ENCODE data around the gene WFDC10B. TPM values are rescaled to one million over a fixed set of nuclear protein-coding genes. Genes with fewer than 3 reads are reported as not detected.

Gene WFDC10B
- total and polyA plus RNA-seq, 11 donors: not detected

DNA sequence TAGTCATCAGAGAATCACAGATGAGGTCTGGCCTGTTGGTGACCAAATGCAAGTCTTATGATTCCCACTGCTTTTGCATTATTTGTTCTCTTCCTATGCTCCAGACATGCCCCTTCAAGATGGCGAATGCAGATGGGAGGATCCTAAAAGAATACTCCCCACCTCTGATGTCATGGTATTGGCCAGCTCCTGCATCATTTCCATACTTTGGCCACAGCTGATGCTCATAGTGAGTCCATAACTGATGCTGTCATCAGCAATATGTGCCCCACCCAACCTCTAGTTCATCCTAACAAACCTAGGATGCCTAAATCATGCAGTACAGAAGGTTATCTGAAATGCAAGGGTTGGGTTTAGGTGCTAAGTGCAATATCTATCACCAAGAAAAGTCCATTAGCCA lies 68.3 kb downstream of the WFDC10B start:
- ATAC-seq (no peak), DNase-seq (no peak)
- Histone ChIP-seq H3K4me3 (no peak overlapping the region), H3K4me1 (no peaks in the 10 kb centered on the region), H3K27me3 (peaks cover 0 to 5% (median 0%) of the 10 kb centered on the region in 9 donors), H3K27ac (no peak overlapping the region), H3K36me3 (no peaks in the 10 kb centered on the region), H3K9me3 (peaks cover 0 to 9% (median 0%) of the 10 kb centered on the region in 12 donors)
- TF ChIP-seq, protein P1, sequence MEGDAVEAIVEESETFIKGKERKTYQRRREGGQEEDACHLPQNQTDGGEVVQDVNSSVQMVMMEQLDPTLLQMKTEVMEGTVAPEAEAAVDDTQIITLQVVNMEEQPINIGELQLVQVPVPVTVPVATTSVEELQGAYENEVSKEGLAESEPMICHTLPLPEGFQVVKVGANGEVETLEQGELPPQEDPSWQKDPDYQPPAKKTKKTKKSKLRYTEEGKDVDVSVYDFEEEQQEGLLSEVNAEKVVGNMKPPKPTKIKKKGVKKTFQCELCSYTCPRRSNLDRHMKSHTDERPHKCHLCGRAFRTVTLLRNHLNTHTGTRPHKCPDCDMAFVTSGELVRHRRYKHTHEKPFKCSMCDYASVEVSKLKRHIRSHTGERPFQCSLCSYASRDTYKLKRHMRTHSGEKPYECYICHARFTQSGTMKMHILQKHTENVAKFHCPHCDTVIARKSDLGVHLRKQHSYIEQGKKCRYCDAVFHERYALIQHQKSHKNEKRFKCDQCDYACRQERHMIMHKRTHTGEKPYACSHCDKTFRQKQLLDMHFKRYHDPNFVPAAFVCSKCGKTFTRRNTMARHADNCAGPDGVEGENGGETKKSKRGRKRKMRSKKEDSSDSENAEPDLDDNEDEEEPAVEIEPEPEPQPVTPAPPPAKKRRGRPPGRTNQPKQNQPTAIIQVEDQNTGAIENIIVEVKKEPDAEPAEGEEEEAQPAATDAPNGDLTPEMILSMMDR (IDR thresholded peaks at IDR 0.05): no peak
- no peak for TF ChIP-seq POLR2A (IDR thresholded peaks at IDR 0.05)
- intact Hi-C loops (cut with DNase I): no loop called here
- WGBS, 4 donors: 50 to 90% (median 74%) methylated on average over 1 of the region's 1 CpG

Small RNA genes within 50 kb of the gene (microRNA-seq; reads per million reads assigned to microRNA genes)
- 0 to 1.8 (median 0.77) reads per million in 4 donors for gene MIR3617

Other genes starting within 250 kb of the WFDC10B start
- 1 to 10 TPM in 1 of 9 donors, under 1 TPM in 1, not detected in 7; 0.77 to 4.7 TPM for gene WFDC2, start 235.3 kb downstream of the WFDC10B start, total RNA-seq
- under 1 TPM in 1 of 2 donors, not detected in 1; 0.51 TPM for gene WFDC2, start 235.3 kb downstream of the WFDC10B start, polyA plus RNA-seq
- not detected for gene SPINT3, start 189.4 kb downstream of the WFDC10B start, total RNA-seq
- gene SPINT3, start 189.4 kb downstream of the WFDC10B start, polyA plus RNA-seq: not detected
- gene WFDC6, start 165.5 kb downstream of the WFDC10B start, total RNA-seq: not detected
- gene WFDC6, start 165.5 kb downstream of the WFDC10B start, polyA plus RNA-seq: not detected
- under 1 TPM in 1 of 9 donors, not detected in 8; 0.20 TPM for gene EPPIN, start 157.6 kb downstream of the WFDC10B start, total RNA-seq
- not detected for gene EPPIN, start 157.6 kb downstream of the WFDC10B start, polyA plus RNA-seq
- not detected for gene WFDC8, start 125.7 kb downstream of the WFDC10B start, total RNA-seq
- not detected for gene WFDC8, start 125.7 kb downstream of the WFDC10B start, polyA plus RNA-seq
- gene WFDC10A, start 75.3 kb downstream of the WFDC10B start, total RNA-seq: not detected
- gene WFDC10A, start 75.3 kb downstream of the WFDC10B start, polyA plus RNA-seq: not detected
- not detected for gene WFDC9, start 73.7 kb downstream of the WFDC10B start, total RNA-seq
- gene WFDC9, start 73.7 kb downstream of the WFDC10B start, polyA plus RNA-seq: not detected
- gene WFDC11, start 34.8 kb downstream of the WFDC10B start, total RNA-seq: not detected
- not detected for gene WFDC11, start 34.8 kb downstream of the WFDC10B start, polyA plus RNA-seq
- gene WFDC13, start 3.0 kb downstream of the WFDC10B start, total RNA-seq: not detected
- gene WFDC13, start 3.0 kb downstream of the WFDC10B start, polyA plus RNA-seq: not detected
- gene SPINT4, start 17.3 kb upstream of the WFDC10B start, total RNA-seq: not detected
- gene SPINT4, start 17.3 kb upstream of the WFDC10B start, polyA plus RNA-seq: not detected
- gene WFDC3, start 86.9 kb upstream of the WFDC10B start, total RNA-seq: 1 to 10 TPM in 4 of 9 donors, under 1 TPM in 1, not detected in 4; 0.86 to 2.4 (median 1.4) TPM
- gene WFDC3, start 86.9 kb upstream of the WFDC10B start, polyA plus RNA-seq: under 1 TPM in 1 of 2 donors, not detected in 1; 0.72 TPM
- 10 to 100 TPM; 10.1 to 24.9 (median 21.3) TPM for gene DNTTIP1, start 86.9 kb upstream of the WFDC10B start, total RNA-seq
- 10 to 100 TPM; 25.0 to 31.5 TPM for gene DNTTIP1, start 86.9 kb upstream of the WFDC10B start, polyA plus RNA-seq
- 10 to 100 TPM in 1 of 9 donors, 1 to 10 TPM in 3, under 1 TPM in 1, not detected in 4; 0.32 to 16.9 (median 1.7) TPM for gene UBE2C, start 107.6 kb upstream of the WFDC10B start, total RNA-seq
- under 1 TPM in 1 of 2 donors, not detected in 1; 0.79 TPM for gene UBE2C, start 107.6 kb upstream of the WFDC10B start, polyA plus RNA-seq
- gene TNNC2, start 122.3 kb upstream of the WFDC10B start, total RNA-seq: not detected
- under 1 TPM; 0.14 to 0.30 TPM for gene TNNC2, start 122.3 kb upstream of the WFDC10B start, polyA plus RNA-seq
- 10 to 100 TPM; 14.1 to 45.6 (median 21.4) TPM for gene SNX21, start 128.8 kb upstream of the WFDC10B start, total RNA-seq
- gene SNX21, start 128.8 kb upstream of the WFDC10B start, polyA plus RNA-seq: 10 to 100 TPM; 13.7 to 18.6 TPM
- gene ACOT8, start 152.4 kb upstream of the WFDC10B start, total RNA-seq: 10 to 100 TPM; 22.5 to 57.8 (median 31.4) TPM
- gene ACOT8, start 152.4 kb upstream of the WFDC10B start, polyA plus RNA-seq: 10 to 100 TPM; 34.2 to 44.6 TPM
- gene ZSWIM3, start 152.6 kb upstream of the WFDC10B start, total RNA-seq: 1 to 10 TPM; 1.9 to 3.1 (median 2.4) TPM
- 1 to 10 TPM; 1.3 to 1.6 TPM for gene ZSWIM3, start 152.6 kb upstream of the WFDC10B start, polyA plus RNA-seq
- gene ZSWIM1, start 176.2 kb upstream of the WFDC10B start, total RNA-seq: 10 to 100 TPM in 6 of 9 donors, 1 to 10 TPM in 3; 8.2 to 16.3 (median 10.6) TPM
- 1 to 10 TPM; 3.9 to 7.2 TPM for gene ZSWIM1, start 176.2 kb upstream of the WFDC10B start, polyA plus RNA-seq
- 1 to 10 TPM in 7 of 9 donors, not detected in 2; 1.1 to 4.0 (median 1.8) TPM for gene SPATA25, start 182.6 kb upstream of the WFDC10B start, total RNA-seq
- gene SPATA25, start 182.6 kb upstream of the WFDC10B start, polyA plus RNA-seq: 1 to 10 TPM in 1 of 2 donors, under 1 TPM in 1; 0.58 to 2.7 TPM
- 10 to 100 TPM in 5 of 9 donors, 1 to 10 TPM in 4; 3.5 to 14.8 (median 10.8) TPM for gene NEURL2, start 186.2 kb upstream of the WFDC10B start, total RNA-seq
- gene NEURL2, start 186.2 kb upstream of the WFDC10B start, polyA plus RNA-seq: 1 to 10 TPM; 3.0 to 8.4 TPM
- gene CTSA, start 186.3 kb upstream of the WFDC10B start, total RNA-seq: 100 to 1,000 TPM in 7 of 9 donors, 10 to 100 TPM in 2; 62.5 to 214 (median 129) TPM
- 10 to 100 TPM; 77.7 to 92.5 TPM for gene CTSA, start 186.3 kb upstream of the WFDC10B start, polyA plus RNA-seq
- 100 to 1,000 TPM in 3 of 9 donors, 10 to 100 TPM in 6; 19.8 to 367 (median 81.1) TPM for gene PLTP, start 207.1 kb upstream of the WFDC10B start, total RNA-seq
- 10 to 100 TPM; 21.5 to 33.2 TPM for gene PLTP, start 207.1 kb upstream of the WFDC10B start, polyA plus RNA-seq
- 10 to 100 TPM; 22.2 to 40.2 (median 28.2) TPM for gene PCIF1, start 229.7 kb upstream of the WFDC10B start, total RNA-seq
- 10 to 100 TPM; 17.5 to 31.1 TPM for gene PCIF1, start 229.7 kb upstream of the WFDC10B start, polyA plus RNA-seq

Measured in heart left ventricle (tissue), 16 donors.